GM10248 (cell line): Measurements from ENCODE around the gene DOCK7.

Source experiments
- CTCF ChIA-PET: fragments of 300-600 bp; sonication (Branson Sonifier 250); formaldehyde crosslinking; extraction: SDS; loops from one replicate; lab custom pipeline; 2021; ENCODE audit warnings: antibody characterized with exemption; lab: Yijun Ruan, JAX
- POLR2A ChIA-PET: fragments of 350-650 bp; sonication (Branson Sonifier 250); formaldehyde crosslinking; extraction: SDS; loops from one replicate; lab custom pipeline; 2020; ENCODE audit warnings: antibody characterized with exemption; lab: Yijun Ruan, JAX
- DNase-seq: peaks from one replicate; pipeline ENCODE4 v3.0.0; 2012; ENCODE audit errors: extremely low spot score
- TF ChIP-seq, protein P1 (sequence below): IDR thresholded peaks from 2 replicates; pipeline ENCODE4 v1.5.1; 2012; ENCODE audit warnings: mild to moderate bottlenecking, low read depth; ENCODE audit errors: extremely low read depth, missing control alignments, control extremely low read depth

The DOCK7 gene

DNA sequence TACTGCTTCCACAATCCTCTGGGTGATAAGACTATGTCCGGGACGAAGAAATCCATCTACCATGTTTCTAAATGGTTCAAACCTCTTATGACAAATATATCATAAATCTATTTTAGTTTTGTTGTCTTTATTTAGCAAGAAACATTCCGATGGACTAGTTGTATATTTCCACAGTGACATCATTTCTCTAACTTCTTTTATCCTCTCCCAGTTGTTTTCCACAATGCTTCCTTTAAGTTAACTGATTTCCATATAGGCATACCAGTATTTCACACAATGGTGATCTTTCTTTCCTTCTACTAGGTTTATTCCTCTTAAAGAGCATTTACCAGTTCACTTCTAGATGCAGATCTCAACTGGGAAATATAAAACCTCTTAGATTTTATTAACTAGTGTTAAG lies 206.5 kb downstream of the DOCK7 start:
- no peak for DNase-seq
- POLR2A ChIA-PET: no interaction called here
- CTCF ChIA-PET: no interaction called here
- TF ChIP-seq, protein P1, sequence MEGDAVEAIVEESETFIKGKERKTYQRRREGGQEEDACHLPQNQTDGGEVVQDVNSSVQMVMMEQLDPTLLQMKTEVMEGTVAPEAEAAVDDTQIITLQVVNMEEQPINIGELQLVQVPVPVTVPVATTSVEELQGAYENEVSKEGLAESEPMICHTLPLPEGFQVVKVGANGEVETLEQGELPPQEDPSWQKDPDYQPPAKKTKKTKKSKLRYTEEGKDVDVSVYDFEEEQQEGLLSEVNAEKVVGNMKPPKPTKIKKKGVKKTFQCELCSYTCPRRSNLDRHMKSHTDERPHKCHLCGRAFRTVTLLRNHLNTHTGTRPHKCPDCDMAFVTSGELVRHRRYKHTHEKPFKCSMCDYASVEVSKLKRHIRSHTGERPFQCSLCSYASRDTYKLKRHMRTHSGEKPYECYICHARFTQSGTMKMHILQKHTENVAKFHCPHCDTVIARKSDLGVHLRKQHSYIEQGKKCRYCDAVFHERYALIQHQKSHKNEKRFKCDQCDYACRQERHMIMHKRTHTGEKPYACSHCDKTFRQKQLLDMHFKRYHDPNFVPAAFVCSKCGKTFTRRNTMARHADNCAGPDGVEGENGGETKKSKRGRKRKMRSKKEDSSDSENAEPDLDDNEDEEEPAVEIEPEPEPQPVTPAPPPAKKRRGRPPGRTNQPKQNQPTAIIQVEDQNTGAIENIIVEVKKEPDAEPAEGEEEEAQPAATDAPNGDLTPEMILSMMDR: no peak

DNA sequence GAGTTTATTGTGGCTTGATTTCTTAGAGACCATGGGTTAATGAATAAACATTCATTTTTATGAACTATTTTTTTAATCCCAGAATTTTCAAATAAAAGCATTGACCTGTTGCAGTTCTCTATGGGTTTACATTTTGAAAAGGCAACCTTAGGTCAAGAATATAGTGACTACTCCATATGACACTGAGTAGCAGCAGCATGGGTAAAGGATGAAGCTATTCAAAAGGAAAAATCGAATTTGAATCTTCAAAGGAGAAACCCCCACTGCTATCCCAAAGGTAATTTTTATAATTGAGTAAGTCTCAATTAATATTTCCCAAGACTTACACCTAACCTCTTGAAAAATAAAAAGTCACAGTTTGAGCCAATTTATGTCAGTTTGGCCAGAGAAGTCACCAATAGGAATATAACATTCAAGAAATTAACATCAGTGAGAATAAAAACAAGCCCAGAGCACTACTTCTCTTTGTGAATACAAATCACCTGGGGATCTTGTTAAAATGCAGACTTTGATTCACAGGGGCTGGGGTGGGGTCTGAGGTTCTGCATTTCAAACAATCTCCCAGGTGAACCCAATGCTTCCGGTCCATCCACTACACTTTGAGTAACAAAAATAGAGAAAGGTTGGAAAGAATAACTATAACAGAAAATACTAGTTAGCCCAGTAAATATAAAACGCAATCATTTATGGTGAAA lies 211.5 kb downstream of the DOCK7 start:
- TF ChIP-seq, protein P1: no peak
- ChIA-PET POLR2A (no interaction called here), CTCF (no interaction called here)
- no peak for DNase-seq

DNA sequence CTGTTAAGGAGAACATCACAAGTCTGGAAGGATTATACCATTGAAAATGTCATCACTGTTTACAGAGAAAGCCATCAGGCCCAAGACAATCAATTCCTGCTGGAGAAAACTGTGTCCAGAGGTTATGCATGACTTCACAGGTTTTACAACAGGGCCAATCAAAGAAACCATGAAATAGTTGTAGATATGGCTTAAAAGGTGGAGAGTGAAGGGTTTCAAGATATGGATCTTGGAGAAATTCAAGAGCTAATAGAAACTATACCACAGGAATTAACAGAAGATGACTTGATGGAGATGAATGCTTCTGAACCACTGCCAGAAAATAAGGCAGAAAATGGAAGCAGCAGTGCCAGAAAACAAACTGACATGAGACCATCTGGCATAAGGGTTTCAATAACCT lies 221.1 kb downstream of the DOCK7 start:
- no peak for DNase-seq
- ChIA-PET POLR2A (no interaction called here), CTCF (interaction anchor here (0.9 kb wide), 1 partner anchor 13 kb away, joined by 3 read pairs; no protein-coding TSS in a partner anchor)
- TF ChIP-seq, protein P1: no peak

DNA sequence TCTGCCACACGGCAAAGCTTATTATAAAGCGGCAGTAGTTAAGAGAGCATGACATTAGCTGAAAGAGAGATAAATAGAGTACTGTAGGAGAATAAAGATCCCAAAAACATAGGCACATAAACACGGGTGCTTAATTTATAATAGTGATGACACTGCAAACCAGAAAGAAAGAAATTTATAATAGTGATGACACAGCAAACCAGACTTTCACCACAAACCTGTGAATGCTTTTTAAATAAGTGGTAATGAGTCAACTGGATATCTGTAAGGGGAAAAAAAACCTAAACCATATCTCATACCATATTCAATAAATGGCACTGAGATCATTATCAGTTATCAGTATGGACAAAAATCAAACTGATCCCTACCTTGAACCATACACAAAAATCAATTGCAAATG lies 225.8 kb downstream of the DOCK7 start:
- TF ChIP-seq, protein P1: no peak
- POLR2A ChIA-PET: no interaction called here
- CTCF ChIA-PET: no interaction called here
- DNase-seq: no peak

DNA sequence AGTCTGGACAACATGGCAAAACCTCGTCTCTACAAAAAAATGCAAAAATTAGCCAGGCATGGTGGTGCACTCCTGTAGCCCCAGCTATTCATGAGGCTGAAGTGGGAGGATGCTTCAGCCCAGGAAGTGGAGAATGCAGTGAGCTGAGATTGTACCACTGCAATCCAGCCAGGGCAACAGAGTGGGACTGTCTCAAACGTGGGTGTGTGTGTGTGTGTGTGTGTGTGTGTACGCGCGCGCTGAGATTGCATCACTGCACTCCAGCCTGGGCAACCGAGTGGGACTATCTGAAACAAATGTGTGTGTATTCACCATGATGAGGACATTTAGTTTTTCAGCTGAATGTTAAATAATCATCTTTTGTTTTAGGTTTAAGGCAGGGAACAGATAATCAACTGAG lies 230.2 kb downstream of the DOCK7 start:
- DNase-seq: no peak
- TF ChIP-seq, protein P1: no peak
- CTCF ChIA-PET: interaction anchor here (1.3 to 1.7 kb wide), 2 partner anchors 11 to 17 kb away, joined by 3 to 6 read pairs; no protein-coding TSS in a partner anchor
- POLR2A ChIA-PET: no interaction called here

DNA sequence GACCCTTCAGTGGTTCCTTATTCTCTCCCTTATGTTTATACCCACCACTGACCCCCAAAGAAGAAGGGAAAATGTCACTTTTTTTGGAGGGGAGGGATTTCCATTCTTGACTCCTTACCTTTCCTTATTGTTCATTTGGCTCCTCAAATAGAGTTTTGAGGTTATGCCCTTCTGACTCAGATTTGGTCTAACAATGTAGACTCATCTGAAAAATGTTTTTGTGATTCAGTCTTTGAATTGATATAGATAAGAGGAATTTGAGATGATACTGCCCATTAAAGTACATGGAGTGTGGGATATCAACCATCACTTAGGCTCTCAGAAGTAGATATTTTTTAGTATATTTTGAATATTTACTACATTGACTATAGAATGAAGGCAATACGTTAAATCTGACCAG lies 235.2 kb downstream of the DOCK7 start:
- TF ChIP-seq, protein P1: no peak
- ChIA-PET POLR2A (no interaction called here), CTCF (no interaction called here)
- no peak for DNase-seq
